Stimulated activated CD4-positive, alpha-beta T cell treated with anti-CD3 and anti-CD28 coated beads, Interleukin-2, amount 100 ng/mL, for 24 hours (primary cell): ENCODE data around the gene NSDHL.

Experiments used
- DNase-seq, 2 donors: peaks; one replicate each; pipeline ENCODE4 v3.0.0-alpha.2; 2020

Gene NSDHL

GRCh38 chrX:152917656-152918579, 87.1 kb downstream of the NSDHL start:
- no peak for DNase-seq

- DNase-seq, result no peak
Observed at GRCh38 chrX:152918707-152919106, 87.8 kb downstream of the NSDHL start.
